Measurements from ENCODE around the gene FBH1.

DNA sequence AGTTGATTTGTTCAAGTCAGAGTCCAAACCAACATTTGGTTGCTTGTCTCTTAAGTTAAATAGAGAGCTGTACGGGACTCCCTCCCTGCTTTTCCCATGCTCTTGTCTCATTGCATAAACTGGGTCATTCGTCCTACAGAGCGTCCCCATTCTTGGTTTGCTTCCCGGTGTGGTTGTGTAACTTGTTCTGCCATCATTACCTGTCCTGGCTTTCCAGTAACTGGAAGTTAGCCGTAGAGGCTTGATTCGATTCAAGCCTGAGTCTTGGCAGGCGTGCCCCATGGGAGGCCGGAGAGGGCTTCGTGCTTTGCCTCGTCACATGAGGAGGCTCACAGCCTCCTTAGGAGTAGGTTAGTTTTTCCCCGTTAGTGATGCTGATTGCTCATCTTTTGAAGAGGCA lies 40.2 kb downstream of the FBH1 start:
- TF ChIP-seq, protein P1, sequence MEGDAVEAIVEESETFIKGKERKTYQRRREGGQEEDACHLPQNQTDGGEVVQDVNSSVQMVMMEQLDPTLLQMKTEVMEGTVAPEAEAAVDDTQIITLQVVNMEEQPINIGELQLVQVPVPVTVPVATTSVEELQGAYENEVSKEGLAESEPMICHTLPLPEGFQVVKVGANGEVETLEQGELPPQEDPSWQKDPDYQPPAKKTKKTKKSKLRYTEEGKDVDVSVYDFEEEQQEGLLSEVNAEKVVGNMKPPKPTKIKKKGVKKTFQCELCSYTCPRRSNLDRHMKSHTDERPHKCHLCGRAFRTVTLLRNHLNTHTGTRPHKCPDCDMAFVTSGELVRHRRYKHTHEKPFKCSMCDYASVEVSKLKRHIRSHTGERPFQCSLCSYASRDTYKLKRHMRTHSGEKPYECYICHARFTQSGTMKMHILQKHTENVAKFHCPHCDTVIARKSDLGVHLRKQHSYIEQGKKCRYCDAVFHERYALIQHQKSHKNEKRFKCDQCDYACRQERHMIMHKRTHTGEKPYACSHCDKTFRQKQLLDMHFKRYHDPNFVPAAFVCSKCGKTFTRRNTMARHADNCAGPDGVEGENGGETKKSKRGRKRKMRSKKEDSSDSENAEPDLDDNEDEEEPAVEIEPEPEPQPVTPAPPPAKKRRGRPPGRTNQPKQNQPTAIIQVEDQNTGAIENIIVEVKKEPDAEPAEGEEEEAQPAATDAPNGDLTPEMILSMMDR (IDR thresholded peaks at IDR 0.05; ENCODE audit: low read depth, low read length, missing input control): no peak
- TF ChIP-seq, protein P2, sequence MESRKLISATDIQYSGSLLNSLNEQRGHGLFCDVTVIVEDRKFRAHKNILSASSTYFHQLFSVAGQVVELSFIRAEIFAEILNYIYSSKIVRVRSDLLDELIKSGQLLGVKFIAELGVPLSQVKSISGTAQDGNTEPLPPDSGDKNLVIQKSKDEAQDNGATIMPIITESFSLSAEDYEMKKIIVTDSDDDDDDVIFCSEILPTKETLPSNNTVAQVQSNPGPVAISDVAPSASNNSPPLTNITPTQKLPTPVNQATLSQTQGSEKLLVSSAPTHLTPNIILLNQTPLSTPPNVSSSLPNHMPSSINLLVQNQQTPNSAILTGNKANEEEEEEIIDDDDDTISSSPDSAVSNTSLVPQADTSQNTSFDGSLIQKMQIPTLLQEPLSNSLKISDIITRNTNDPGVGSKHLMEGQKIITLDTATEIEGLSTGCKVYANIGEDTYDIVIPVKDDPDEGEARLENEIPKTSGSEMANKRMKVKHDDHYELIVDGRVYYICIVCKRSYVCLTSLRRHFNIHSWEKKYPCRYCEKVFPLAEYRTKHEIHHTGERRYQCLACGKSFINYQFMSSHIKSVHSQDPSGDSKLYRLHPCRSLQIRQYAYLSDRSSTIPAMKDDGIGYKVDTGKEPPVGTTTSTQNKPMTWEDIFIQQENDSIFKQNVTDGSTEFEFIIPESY (IDR thresholded peaks at IDR 0.05): peak; percentile 75
- TF ChIP-seq TAF1 (conservative IDR thresholded peaks at IDR 0.05): no peak
